ENCODE data around the gene ZNF718. TPM values are rescaled to one million over a fixed set of nuclear protein-coding genes. Genes with fewer than 3 reads are reported as not detected.

ZNF718 gene
- total RNA-seq, 4 donors from 2014 or later, result 7.2 to 12.0 (median 10.1) TPM

DNA sequence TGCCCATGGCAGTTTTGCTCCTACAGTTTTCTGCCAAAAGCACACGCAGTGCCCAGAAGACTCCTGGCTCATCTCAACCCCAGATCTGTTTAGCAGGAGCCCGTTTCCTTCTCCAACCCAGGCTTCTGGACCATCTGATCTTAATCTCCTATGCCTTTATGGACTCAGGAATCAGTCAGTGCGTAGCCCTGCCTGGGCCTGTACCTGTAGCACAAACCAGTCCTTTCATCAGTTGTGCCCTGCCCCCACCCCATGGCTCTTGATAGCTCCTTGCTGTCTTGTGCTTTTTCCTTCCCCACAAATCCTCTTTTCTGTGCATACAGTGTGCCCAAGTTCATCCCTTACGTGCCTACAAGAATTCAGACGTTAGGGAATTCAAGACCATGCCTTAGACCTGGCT lies 1.5 kb downstream of the ZNF718 start:
- Histone ChIP-seq H3K4me3 (peak overlapping the region in 3 of 4 donors; percentile 74 to 92 (median 87)), H3K4me1 (peaks cover 0 to 14% (median 3%) of the 10 kb centered on the region in 4 donors), H3K27me3 (no peaks in the 10 kb centered on the region), H3K27ac (peak overlapping the region in 2 of 4 donors; percentile 20 to 91), H3K36me3 (peaks cover 0 to 42% (median 14%) of the 10 kb centered on the region in 3 donors), H3K9me3 (peaks cover 0 to 40% (median 0%) of the 10 kb centered on the region in 4 donors)
- TF ChIP-seq POLR2A (IDR thresholded peaks at IDR 0.05), result no peak
- no peak for TF ChIP-seq EP300 (IDR thresholded peaks at IDR 0.05)
- TF ChIP-seq, protein P1, sequence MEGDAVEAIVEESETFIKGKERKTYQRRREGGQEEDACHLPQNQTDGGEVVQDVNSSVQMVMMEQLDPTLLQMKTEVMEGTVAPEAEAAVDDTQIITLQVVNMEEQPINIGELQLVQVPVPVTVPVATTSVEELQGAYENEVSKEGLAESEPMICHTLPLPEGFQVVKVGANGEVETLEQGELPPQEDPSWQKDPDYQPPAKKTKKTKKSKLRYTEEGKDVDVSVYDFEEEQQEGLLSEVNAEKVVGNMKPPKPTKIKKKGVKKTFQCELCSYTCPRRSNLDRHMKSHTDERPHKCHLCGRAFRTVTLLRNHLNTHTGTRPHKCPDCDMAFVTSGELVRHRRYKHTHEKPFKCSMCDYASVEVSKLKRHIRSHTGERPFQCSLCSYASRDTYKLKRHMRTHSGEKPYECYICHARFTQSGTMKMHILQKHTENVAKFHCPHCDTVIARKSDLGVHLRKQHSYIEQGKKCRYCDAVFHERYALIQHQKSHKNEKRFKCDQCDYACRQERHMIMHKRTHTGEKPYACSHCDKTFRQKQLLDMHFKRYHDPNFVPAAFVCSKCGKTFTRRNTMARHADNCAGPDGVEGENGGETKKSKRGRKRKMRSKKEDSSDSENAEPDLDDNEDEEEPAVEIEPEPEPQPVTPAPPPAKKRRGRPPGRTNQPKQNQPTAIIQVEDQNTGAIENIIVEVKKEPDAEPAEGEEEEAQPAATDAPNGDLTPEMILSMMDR (IDR thresholded peaks at IDR 0.05), result no peak
- no peak for DNase-seq (ENCODE audit: low spot score in 2 of 2)
- 57 to 74% methylated on average over 5 of the region's 5 CpGs for WGBS, 2 donors

DNA sequence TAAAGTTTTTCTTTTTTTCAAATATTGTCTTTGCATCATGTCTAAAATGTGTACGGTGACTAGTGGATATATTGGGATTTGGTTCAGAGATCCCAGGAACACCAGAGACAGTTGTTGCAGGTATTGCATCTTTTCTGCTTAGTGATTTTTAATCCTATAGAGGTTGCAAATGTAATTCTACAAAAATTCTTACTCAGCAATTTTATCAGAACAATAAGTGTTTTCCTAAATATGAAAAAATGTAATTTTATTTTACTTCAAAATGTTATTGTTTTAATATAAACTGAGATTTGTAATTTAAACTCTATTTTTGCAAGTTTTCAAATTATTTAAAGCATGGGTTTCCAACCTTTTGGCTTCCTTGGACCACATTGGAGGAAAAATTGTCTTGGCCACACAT lies 8.2 kb downstream of the ZNF718 start:
- WGBS, 2 donors, result 100% methylated on average over 1 of the region's 1 CpG
- H3K9me3 ChIP-seq, result peaks cover 0 to 75% (median 12%) of the 10 kb centered on the region in 4 donors
- TF ChIP-seq, protein P1 (IDR thresholded peaks at IDR 0.05), result no peak
- no peak for TF ChIP-seq EP300 (IDR thresholded peaks at IDR 0.05)
- no peak for TF ChIP-seq POLR2A (IDR thresholded peaks at IDR 0.05)
- H3K4me3 ChIP-seq, result no peak overlapping the region
- no peaks in the 10 kb centered on the region for H3K27me3 ChIP-seq
- H3K36me3 ChIP-seq, result peaks cover 2 to 96% (median 22%) of the 10 kb centered on the region in 3 donors
- DNase-seq (ENCODE audit: low spot score in 2 of 2), result no peak
- no peak overlapping the region for H3K27ac ChIP-seq
- no peaks in the 10 kb centered on the region for H3K4me1 ChIP-seq

DNA sequence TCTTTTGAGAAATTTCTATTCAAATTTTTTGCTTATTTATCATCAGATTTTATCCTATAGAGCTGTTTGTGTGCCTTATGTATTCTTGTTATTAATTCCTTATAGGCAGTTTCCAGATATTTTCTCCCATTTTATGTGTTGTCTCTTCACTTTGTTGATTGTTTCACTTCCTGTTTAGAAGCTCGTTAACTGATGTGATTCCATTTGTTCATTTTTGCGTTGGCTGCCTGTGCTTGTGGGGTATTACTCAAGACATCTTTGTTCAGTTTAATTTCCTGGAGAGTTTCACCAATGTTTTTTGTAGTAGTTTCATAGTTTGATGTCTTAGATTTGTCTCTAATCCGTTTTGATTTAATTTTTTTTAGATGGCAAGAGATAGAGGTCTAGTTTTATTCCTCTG lies 14.6 kb downstream of the ZNF718 start:
- Histone ChIP-seq H3K9me3 (peaks cover 0 to 99% (median 37%) of the 10 kb centered on the region in 4 donors), H3K36me3 (peaks cover 2 to 100% (median 7%) of the 10 kb centered on the region in 3 donors), H3K27ac (no peak overlapping the region), H3K27me3 (no peaks in the 10 kb centered on the region), H3K4me1 (no peaks in the 10 kb centered on the region), H3K4me3 (no peak overlapping the region)
- TF ChIP-seq EP300 (IDR thresholded peaks at IDR 0.05) (no peak), POLR2A (IDR thresholded peaks at IDR 0.05) (no peak)
- TF ChIP-seq, protein P1 (IDR thresholded peaks at IDR 0.05), result no peak
- 84 to 87% methylated on average over 3 of the region's 3 CpGs for WGBS, 2 donors
- DNase-seq (ENCODE audit: low spot score in 2 of 2), result no peak

DNA sequence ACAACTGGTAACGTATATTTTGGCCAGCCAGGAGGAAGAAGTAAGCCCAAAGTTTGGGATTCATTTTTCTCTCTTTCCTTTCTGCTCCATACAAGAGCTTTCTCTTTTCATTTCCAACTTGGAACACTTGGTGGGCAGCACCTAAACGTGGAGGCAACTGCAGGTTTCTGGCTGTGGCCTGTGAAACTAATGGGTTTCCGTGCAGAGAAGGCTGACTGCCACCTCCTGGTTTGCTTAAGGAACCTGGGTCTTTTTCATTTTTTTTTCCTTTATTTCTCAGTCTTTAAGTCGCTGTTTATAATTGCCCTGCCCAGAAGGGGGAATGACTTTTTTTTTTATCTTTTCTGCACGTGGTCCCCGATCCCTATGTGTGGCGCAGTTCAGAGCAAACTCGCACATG lies 15.4 kb downstream of the ZNF718 start:
- H3K27ac ChIP-seq, result no peak overlapping the region
- H3K36me3 ChIP-seq, result peaks cover 2 to 99% (median 7%) of the 10 kb centered on the region in 3 donors
- TF ChIP-seq POLR2A (IDR thresholded peaks at IDR 0.05) (no peak), EP300 (IDR thresholded peaks at IDR 0.05) (no peak)
- TF ChIP-seq, protein P1 (IDR thresholded peaks at IDR 0.05), result no peak
- WGBS, 2 donors, result 96% methylated on average over 8 of the region's 8 CpGs
- no peak for DNase-seq (ENCODE audit: low spot score in 2 of 2)
- no peaks in the 10 kb centered on the region for H3K27me3 ChIP-seq
- H3K4me1 ChIP-seq, result no peaks in the 10 kb centered on the region
- H3K4me3 ChIP-seq, result no peak overlapping the region
- peaks cover 0 to 99% (median 38%) of the 10 kb centered on the region in 4 donors for H3K9me3 ChIP-seq

DNA sequence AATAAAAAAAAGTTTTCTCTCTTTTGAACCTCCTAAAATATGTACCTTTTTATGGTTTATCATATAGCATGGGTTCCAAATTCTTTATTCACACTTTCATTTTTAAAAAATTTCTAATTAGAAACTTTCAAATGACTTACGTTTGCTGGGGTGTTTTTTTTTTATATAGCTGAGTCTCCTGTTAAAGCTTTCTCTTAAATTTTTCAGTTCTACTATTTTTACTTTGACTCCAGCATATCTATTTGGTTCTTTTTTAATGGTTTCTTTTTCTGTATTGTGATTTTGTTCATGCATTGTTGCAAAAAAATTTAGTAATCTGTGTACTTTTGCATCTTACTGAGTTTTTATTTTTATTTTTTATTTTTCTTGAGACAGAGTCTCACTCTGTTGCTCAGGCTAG lies 22.3 kb downstream of the ZNF718 start:
- Histone ChIP-seq H3K4me3 (no peak overlapping the region), H3K27ac (no peak overlapping the region), H3K36me3 (peaks cover 0 to 94% (median 0%) of the 10 kb centered on the region in 3 donors), H3K4me1 (no peaks in the 10 kb centered on the region), H3K27me3 (no peaks in the 10 kb centered on the region), H3K9me3 (peaks cover 0 to 100% (median 48%) of the 10 kb centered on the region in 4 donors)
- no peak for DNase-seq (ENCODE audit: low spot score in 2 of 2)
- TF ChIP-seq POLR2A (IDR thresholded peaks at IDR 0.05) (no peak), EP300 (IDR thresholded peaks at IDR 0.05) (no peak)
- TF ChIP-seq, protein P1 (IDR thresholded peaks at IDR 0.05), result no peak
- 81 to 93% methylated on average over 1 of the region's 1 CpG for WGBS, 2 donors
